Activated CD8-positive, alpha-beta T cell treated with anti-CD3 and anti-CD28 coated beads for 36 hours (primary cell): Measurements from ENCODE around the gene FAM187B. TPM values are rescaled to one million over a fixed set of nuclear protein-coding genes. Genes with fewer than 3 reads are reported as not detected.

Experiments
- ATAC-seq: fragments of 200-7000 bp; cut with Tn5 transposase; one replicate; pipeline ENCODE4 v1.10.0; 2021; ENCODE audit warnings: mild to moderate bottlenecking, moderate library complexity
- CTCF ChIA-PET: fragments of 350-600 bp; sonication (Branson Sonifier 250); formaldehyde crosslinking; loops from one replicate; lab custom pipeline; 2021; ENCODE audit warnings: antibody characterized with exemption; lab: Charles Lee
- POLR2A ChIA-PET: fragments of 350-600 bp; sonication (Branson Sonifier 250); formaldehyde crosslinking; loops from one replicate; lab custom pipeline; 2021; ENCODE audit warnings: antibody characterized with exemption; lab: Charles Lee
- DNase-seq: peaks from one replicate; pipeline ENCODE4 v3.0.0-alpha.2; 2020
- H3K27ac Mint-ChIP-seq: one replicate; pipeline ENCODE4 v1.8.0; 2021; ENCODE audit warnings: mild to moderate bottlenecking, mixed read lengths
- H3K27me3 Mint-ChIP-seq: one replicate; pipeline ENCODE4 v1.8.0; 2021; ENCODE audit warnings: mixed read lengths
- H3K36me3 Mint-ChIP-seq: one replicate; pipeline ENCODE4 v1.8.0; 2021; ENCODE audit warnings: low read depth, mixed read lengths
- H3K4me1 Mint-ChIP-seq: one replicate; pipeline ENCODE4 v1.8.0; 2021; ENCODE audit warnings: low read depth, mixed read lengths
- H3K4me3 Mint-ChIP-seq: one replicate; pipeline ENCODE4 v1.8.0; 2021; ENCODE audit warnings: mild to moderate bottlenecking, moderate library complexity, mixed read lengths
- H3K9me3 Mint-ChIP-seq: one replicate; pipeline ENCODE4 v1.8.0; 2021; ENCODE audit warnings: mixed read lengths
- CTCF ChIP-seq: fragments of 200-600 bp; IDR thresholded peaks from one replicate; pipeline ENCODE4 v1.8.0; 2022; ENCODE audit warnings: antibody characterized with exemption, mild to moderate bottlenecking
- intact Hi-C: fragments of 100-400 bp; cut with micrococcal nuclease; formaldehyde crosslinking; loops from one replicate; pipeline ENCODE4 v1.10.0; 2022
- total RNA-seq, 2 experiments: library from RNA; stranded (reverse); gene quantifications; one replicate each; pipeline ENCODE4 v1.2.3, GENCODE V29; 2021

Gene FAM187B
- total RNA-seq, 2 experiments from 2014 or later: not detected

GRCh38 chr19:35256566-35256965 is 28.0 kb upstream of the FAM187B start:
- DNase-seq: no peak
- ChIA-PET CTCF (interaction anchor here (1.1 to 1.7 kb wide), 2 partner anchors 13 to 115 kb away, joined by 3 read pairs; no protein-coding TSS in a partner anchor), POLR2A (interaction anchor here (1.3 to 2.3 kb wide), 2 partner anchors 9 to 16 kb away, joined by 4 to 11 read pairs; no protein-coding TSS in a partner anchor)
- H3K4me3 Mint-ChIP-seq: no peak overlapping the region
- H3K36me3 Mint-ChIP-seq: peaks cover 4% of the 10 kb centered on the region
- no peaks in the 10 kb centered on the region for H3K9me3 Mint-ChIP-seq
- TF ChIP-seq CTCF: no peak
- H3K4me1 Mint-ChIP-seq: peaks cover 25% of the 10 kb centered on the region
- no peak for ATAC-seq
- H3K27me3 Mint-ChIP-seq: no peaks in the 10 kb centered on the region
- no peak overlapping the region for H3K27ac Mint-ChIP-seq
- intact Hi-C loops: no loop called here

DNA sequence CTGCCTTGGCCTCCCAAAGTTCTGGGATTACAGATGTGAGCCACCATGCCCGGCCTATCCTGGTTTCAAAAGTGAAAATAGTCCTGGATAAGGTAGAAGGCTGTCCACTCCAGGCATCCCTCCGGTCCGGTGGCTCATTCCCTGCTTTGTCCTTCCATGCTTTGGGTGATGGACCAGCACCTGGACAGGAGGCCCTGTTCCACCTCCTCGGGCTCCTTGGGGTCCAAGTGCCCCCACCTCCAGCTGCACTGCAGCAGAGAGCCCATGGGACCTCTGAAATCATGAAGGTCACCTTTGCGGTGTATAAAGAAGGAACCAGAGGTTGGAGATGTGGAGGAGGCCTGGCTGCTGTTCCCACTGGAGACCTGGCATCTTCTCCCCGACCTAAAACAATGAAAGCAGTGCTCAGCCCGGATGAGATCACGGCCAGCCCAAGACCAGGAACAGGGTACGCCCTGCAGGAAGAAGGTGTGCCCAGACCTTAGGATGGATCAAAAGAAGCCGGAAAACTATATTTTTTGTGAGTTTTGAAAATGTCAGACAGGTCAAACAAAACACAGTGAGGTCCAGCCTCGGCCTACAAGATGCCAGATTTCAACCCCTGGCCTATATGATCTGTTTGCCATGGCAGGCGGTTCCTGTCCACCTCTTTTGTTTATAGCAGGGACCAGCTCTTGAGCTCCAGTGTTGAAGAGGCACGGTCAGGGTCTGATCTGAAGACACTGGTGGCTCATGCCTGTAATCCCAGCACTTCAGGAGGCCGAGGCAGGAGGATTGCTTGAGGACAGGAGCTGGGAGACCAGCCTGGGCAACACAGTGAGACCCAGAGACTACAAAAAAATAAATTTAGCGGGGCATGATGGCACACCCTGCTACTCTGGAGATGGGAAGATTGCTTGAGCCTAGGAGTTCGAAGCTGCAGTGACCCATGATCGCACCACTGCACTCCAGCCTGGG is 26.1 kb upstream of the FAM187B start:
- no peaks in the 10 kb centered on the region for H3K27me3 Mint-ChIP-seq
- no peak for TF ChIP-seq CTCF
- H3K27ac Mint-ChIP-seq: no peak overlapping the region
- peaks cover 36% of the 10 kb centered on the region for H3K4me1 Mint-ChIP-seq
- no peak for DNase-seq
- H3K4me3 Mint-ChIP-seq: no peak overlapping the region
- CTCF ChIA-PET: interaction anchor here (0.6 to 2.0 kb wide), 3 partner anchors 10 to 188 kb away, joined by 3 to 6 read pairs (median 3); no protein-coding TSS in a partner anchor
- intact Hi-C loops: no loop called here
- POLR2A ChIA-PET: interaction anchor here (0.6 to 2.3 kb wide), 2 partner anchors 10 to 232 kb away, joined by 3 to 11 read pairs; no protein-coding TSS in a partner anchor
- no peak for ATAC-seq
- H3K36me3 Mint-ChIP-seq: peaks cover 15% of the 10 kb centered on the region
- H3K9me3 Mint-ChIP-seq: no peaks in the 10 kb centered on the region

- DNase-seq: no peak
- no peaks in the 10 kb centered on the region for H3K27me3 Mint-ChIP-seq
- ATAC-seq: no peak
- H3K27ac Mint-ChIP-seq: no peak overlapping the region
- ChIA-PET CTCF (interaction anchor here (2.0 kb wide), 1 partner anchor 187 kb away, joined by 6 read pairs; no protein-coding TSS in a partner anchor), POLR2A (interaction anchor here (1.0 kb wide), 2 partner anchors 8 to 13 kb away, joined by 3 read pairs; no protein-coding TSS in a partner anchor)
- peaks cover 40% of the 10 kb centered on the region for H3K4me1 Mint-ChIP-seq
- H3K4me3 Mint-ChIP-seq: no peak overlapping the region
- intact Hi-C loops: no loop called here
- TF ChIP-seq CTCF: no peak
- H3K36me3 Mint-ChIP-seq: peaks cover 17% of the 10 kb centered on the region
- H3K9me3 Mint-ChIP-seq: no peaks in the 10 kb centered on the region
These were observed 25.1 kb upstream of the FAM187B start for GRCh38 chr19:35253316-35254286.

DNA sequence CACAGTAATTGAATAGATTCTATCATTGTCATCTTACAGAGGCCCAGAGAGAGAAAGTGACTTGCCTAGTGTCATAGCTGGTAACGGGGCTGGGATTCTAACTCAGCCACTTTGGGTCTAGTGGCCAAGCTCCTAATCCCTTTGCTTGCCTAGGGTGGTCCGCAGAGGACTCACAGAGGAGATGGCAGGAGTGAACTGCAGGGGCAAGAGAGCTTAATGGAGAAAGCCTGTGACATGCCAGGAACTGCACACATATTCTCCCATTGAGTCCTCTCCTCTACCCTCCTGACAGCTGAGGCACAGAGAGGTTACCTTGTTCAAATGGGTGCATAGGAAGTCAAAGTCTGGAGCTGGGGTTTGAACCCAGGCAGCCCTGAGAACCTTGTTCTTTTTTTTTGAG is 22.9 kb upstream of the FAM187B start:
- Mint-ChIP-seq H3K4me1 (peaks cover 35% of the 10 kb centered on the region), H3K27me3 (no peaks in the 10 kb centered on the region), H3K27ac (no peak overlapping the region), H3K4me3 (no peak overlapping the region), H3K36me3 (peaks cover 17% of the 10 kb centered on the region), H3K9me3 (no peaks in the 10 kb centered on the region)
- CTCF ChIA-PET: interaction anchor here (1.0 to 1.6 kb wide), 3 partner anchors 10 to 97 kb away, joined by 3 to 5 read pairs (median 5); partner anchors contain the start of gene FXYD5
- POLR2A ChIA-PET: interaction anchor here (0.6 to 2.1 kb wide), 6 partner anchors 11 to 132 kb away, joined by 3 to 8 read pairs (median 6); no protein-coding TSS in a partner anchor
- ATAC-seq: no peak
- intact Hi-C loops: no loop called here
- no peak for TF ChIP-seq CTCF
- DNase-seq: no peak
